HG02884 (cell line): Measurements from ENCODE around the gene AGFG2.
"Not testable (repeated sequence)": the region's sequence is repeated elsewhere in the genome, so short reads cannot be mapped to it uniquely, and the experiment has no call there.

Experiments used
- ATAC-seq: cut with Tn5 transposase; IDR thresholded peaks from one replicate; pipeline ENCODE4 v1.9.1; 2021; ENCODE audit warnings: mild to moderate bottlenecking, moderate library complexity; ENCODE audit not compliant: unreplicated experiment

AGFG2 gene

GRCh38 chr7:100547872-100548271, 8.9 kb downstream of the AGFG2 start:
- ATAC-seq = no peak

- ATAC-seq = not testable (repeated sequence)
Observed at GRCh38 chr7:100548446-100548845, 9.4 kb downstream of the AGFG2 start.

GRCh38 chr7:100552532-100552931, 13.5 kb downstream of the AGFG2 start:
- no peak for ATAC-seq

GRCh38 chr7:100553032-100553431, 14.0 kb downstream of the AGFG2 start:
- ATAC-seq = no peak

- no peak for ATAC-seq
Observed at GRCh38 chr7:100555701-100556100, 16.7 kb downstream of the AGFG2 start.

GRCh38 chr7:100556541-100556940, 17.5 kb downstream of the AGFG2 start:
- no peak for ATAC-seq

GRCh38 chr7:100559127-100559526, 20.1 kb downstream of the AGFG2 start:
- no peak for ATAC-seq

- ATAC-seq = no peak
Observed at GRCh38 chr7:100561491-100562194, 22.6 kb downstream of the AGFG2 start.

- no peak for ATAC-seq
Observed at GRCh38 chr7:100562195-100563099, 23.4 kb downstream of the AGFG2 start.

GRCh38 chr7:100563100-100563564, 24.1 kb downstream of the AGFG2 start:
- no peak for ATAC-seq

- ATAC-seq = no peak
Observed at GRCh38 chr7:100563809-100564400, 24.9 kb downstream of the AGFG2 start.

GRCh38 chr7:100564405-100564804, 25.4 kb downstream of the AGFG2 start:
- ATAC-seq = not testable (repeated sequence)

- no peak for ATAC-seq
Observed at GRCh38 chr7:100565133-100565571, 26.1 kb downstream of the AGFG2 start.

- no peak for ATAC-seq
Observed at GRCh38 chr7:100566018-100566531, 27.1 kb downstream of the AGFG2 start.

- no peak for ATAC-seq
Observed at GRCh38 chr7:100567031-100567730, 28.2 kb downstream of the AGFG2 start.

- no peak for ATAC-seq
Observed at GRCh38 chr7:100567751-100568175, 28.8 kb downstream of the AGFG2 start.

GRCh38 chr7:100568176-100568895, 29.3 kb downstream of the AGFG2 start:
- no peak for ATAC-seq

- ATAC-seq = no peak
Observed at GRCh38 chr7:100568896-100569844, 30.2 kb downstream of the AGFG2 start.
